Measurements from ENCODE around the gene TTC24. TPM values are rescaled to one million over a fixed set of nuclear protein-coding genes. Genes with fewer than 3 reads are reported as not detected.

TTC24 gene
- total RNA-seq, 1 donor from 2014 or later, result not detected

- no peak for TF ChIP-seq CTCF (IDR thresholded peaks at IDR 0.05; ENCODE audit: insufficient read depth, low read length, severe bottlenecking)
- FAIRE-seq (no peak), DNase-seq (ENCODE audit: low read depth) (no peak)
- no peaks in the 10 kb centered on the region for H3K27me3 ChIP-seq (ENCODE audit: control insufficient read depth, insufficient read depth, low read length)
- peaks cover 6% of the 10 kb centered on the region for H3K36me3 ChIP-seq (ENCODE audit: control insufficient read depth, insufficient read depth, low read length)
- H3K4me3 ChIP-seq (ENCODE audit: low read depth, low read length), result no peak overlapping the region
Observed at GRCh38 chr1:156589546-156589945, 10.0 kb downstream of the TTC24 start.

GRCh38 chr1:156590326-156591180 lies 11.0 kb downstream of the TTC24 start:
- DNase-seq (ENCODE audit: low read depth) (no peak), FAIRE-seq (no peak)
- Histone ChIP-seq H3K27me3 (ENCODE audit: control insufficient read depth, insufficient read depth, low read length) (no peaks in the 10 kb centered on the region), H3K4me3 (ENCODE audit: low read depth, low read length) (no peak overlapping the region), H3K36me3 (ENCODE audit: control insufficient read depth, insufficient read depth, low read length) (peaks cover 10% of the 10 kb centered on the region)
- no peak for TF ChIP-seq CTCF (IDR thresholded peaks at IDR 0.05; ENCODE audit: insufficient read depth, low read length, severe bottlenecking)

- no peak for DNase-seq (ENCODE audit: low read depth)
- Histone ChIP-seq H3K4me3 (ENCODE audit: low read depth, low read length) (peak overlapping the region; percentile 89), H3K36me3 (ENCODE audit: control insufficient read depth, insufficient read depth, low read length) (peaks cover 15% of the 10 kb centered on the region), H3K27me3 (ENCODE audit: control insufficient read depth, insufficient read depth, low read length) (no peaks in the 10 kb centered on the region)
- TF ChIP-seq CTCF (IDR thresholded peaks at IDR 0.05; ENCODE audit: insufficient read depth, low read length, severe bottlenecking), result no peak
- no peak for FAIRE-seq
Observed at GRCh38 chr1:156591181-156591431, 11.6 kb downstream of the TTC24 start.

- Histone ChIP-seq H3K36me3 (ENCODE audit: control insufficient read depth, insufficient read depth, low read length) (peaks cover 18% of the 10 kb centered on the region), H3K27me3 (ENCODE audit: control insufficient read depth, insufficient read depth, low read length) (no peaks in the 10 kb centered on the region), H3K4me3 (ENCODE audit: low read depth, low read length) (peak within 1 kb of the TSS; percentile 89)
- no peak for TF ChIP-seq CTCF (IDR thresholded peaks at IDR 0.05; ENCODE audit: insufficient read depth, low read length, severe bottlenecking)
- FAIRE-seq (no peak), DNase-seq (ENCODE audit: low read depth) (peak; percentile 48)
Observed at GRCh38 chr1:156591432-156592157, 12.1 kb downstream of the TTC24 start, which contains the start of gene NAXE. Gene NAXE (plus strand): TSS chr1:156591776. CDS start chr1:156591805, 29 bp downstream.

GRCh38 chr1:156592158-156592909 lies 12.8 kb downstream of the TTC24 start:
- peaks cover 20% of the 10 kb centered on the region for H3K36me3 ChIP-seq (ENCODE audit: control insufficient read depth, insufficient read depth, low read length)
- H3K4me3 ChIP-seq (ENCODE audit: low read depth, low read length), result peak overlapping the region; percentile 89
- H3K27me3 ChIP-seq (ENCODE audit: control insufficient read depth, insufficient read depth, low read length), result no peaks in the 10 kb centered on the region
- FAIRE-seq, result no peak
- DNase-seq (ENCODE audit: low read depth), result no peak
- no peak for TF ChIP-seq CTCF (IDR thresholded peaks at IDR 0.05; ENCODE audit: insufficient read depth, low read length, severe bottlenecking)
